ENCODE results near the gene ETNK1.

The ETNK1 gene

DNA sequence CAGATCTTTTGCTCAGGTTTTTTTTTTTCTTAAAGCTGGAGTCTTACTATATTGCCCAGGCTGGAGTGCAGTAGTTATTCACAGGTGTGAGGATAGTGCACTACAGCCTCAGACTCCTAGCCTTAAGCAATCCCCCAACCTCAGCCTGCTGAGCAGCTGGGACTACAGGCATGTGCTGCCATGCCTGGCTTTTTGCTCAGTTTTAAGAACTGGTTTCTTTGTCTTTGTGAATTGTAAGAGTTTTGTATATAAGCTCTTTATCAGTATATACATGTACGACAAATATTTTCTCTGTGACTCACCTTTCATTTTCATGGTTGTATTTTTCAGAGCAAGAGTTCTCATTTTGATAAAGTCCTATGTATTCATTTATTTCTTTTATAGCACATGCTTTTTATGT is 47.3 kb upstream of the ETNK1 start:
- no peaks in the 10 kb centered on the region for H3K4me1 ChIP-seq (ENCODE audit: insufficient read depth, low read length, severe bottlenecking)
- H3K27me3 ChIP-seq (ENCODE audit: insufficient read depth, low read length) = no peaks in the 10 kb centered on the region

DNA sequence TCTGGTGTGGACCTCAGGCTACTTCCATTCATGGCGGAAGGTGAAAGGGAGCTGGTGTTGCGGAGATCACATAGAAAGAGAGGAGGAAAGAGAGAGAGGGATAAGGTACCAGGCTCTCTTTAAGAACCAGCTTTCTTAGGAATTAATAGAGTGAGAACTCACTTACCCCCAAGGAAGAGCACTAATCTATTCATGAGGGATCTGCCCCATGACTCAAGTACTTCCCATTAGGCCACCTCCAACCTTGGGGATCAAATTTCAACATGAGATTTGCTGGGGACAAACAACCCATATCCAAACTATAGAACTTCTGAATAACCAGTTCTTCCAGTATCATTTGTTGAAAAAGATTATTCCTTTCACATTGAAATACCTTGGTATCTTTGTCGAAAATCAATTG is 46.6 kb upstream of the ETNK1 start:
- Histone ChIP-seq H3K36me3 (ENCODE audit: insufficient read depth, low read length) (no peaks in the 10 kb centered on the region), H3K79me2 (ENCODE audit: insufficient read depth, low read length) (no peaks in the 10 kb centered on the region), H3K4me3 (ENCODE audit: low read depth, low read length, poor library complexity, severe bottlenecking) (no peak overlapping the region), H3F3A (ENCODE audit: insufficient read depth, low read length) (no peaks in the 10 kb centered on the region), H3K9ac (ENCODE audit: low read length) (no peak overlapping the region), H3K27me3 (ENCODE audit: insufficient read depth, low read length) (no peaks in the 10 kb centered on the region), H3K4me1 (ENCODE audit: insufficient read depth, low read length, severe bottlenecking) (no peaks in the 10 kb centered on the region), H4K20me1 (ENCODE audit: insufficient read depth, low read length) (no peaks in the 10 kb centered on the region), H3K27ac (ENCODE audit: low read depth, low read length, poor library complexity, severe bottlenecking) (no peak overlapping the region), H2AFZ (ENCODE audit: low read length) (no peak overlapping the region), H3K9me3 (ENCODE audit: low read length) (no peaks in the 10 kb centered on the region), H3K9me2 (ENCODE audit: low read depth, low read length) (no peaks in the 10 kb centered on the region), H3K4me2 (ENCODE audit: low read length) (no peak overlapping the region)
- no peak for TF ChIP-seq EZH2 (IDR thresholded peaks at IDR 0.05; ENCODE audit: borderline replicate concordance, low read length)
- TF ChIP-seq, protein P1, sequence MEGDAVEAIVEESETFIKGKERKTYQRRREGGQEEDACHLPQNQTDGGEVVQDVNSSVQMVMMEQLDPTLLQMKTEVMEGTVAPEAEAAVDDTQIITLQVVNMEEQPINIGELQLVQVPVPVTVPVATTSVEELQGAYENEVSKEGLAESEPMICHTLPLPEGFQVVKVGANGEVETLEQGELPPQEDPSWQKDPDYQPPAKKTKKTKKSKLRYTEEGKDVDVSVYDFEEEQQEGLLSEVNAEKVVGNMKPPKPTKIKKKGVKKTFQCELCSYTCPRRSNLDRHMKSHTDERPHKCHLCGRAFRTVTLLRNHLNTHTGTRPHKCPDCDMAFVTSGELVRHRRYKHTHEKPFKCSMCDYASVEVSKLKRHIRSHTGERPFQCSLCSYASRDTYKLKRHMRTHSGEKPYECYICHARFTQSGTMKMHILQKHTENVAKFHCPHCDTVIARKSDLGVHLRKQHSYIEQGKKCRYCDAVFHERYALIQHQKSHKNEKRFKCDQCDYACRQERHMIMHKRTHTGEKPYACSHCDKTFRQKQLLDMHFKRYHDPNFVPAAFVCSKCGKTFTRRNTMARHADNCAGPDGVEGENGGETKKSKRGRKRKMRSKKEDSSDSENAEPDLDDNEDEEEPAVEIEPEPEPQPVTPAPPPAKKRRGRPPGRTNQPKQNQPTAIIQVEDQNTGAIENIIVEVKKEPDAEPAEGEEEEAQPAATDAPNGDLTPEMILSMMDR (IDR thresholded peaks at IDR 0.05; ENCODE audit: low read length) = no peak

More for the DNA sequence above, 47.3 kb upstream of the ETNK1 start:
- H3K4me3 ChIP-seq (ENCODE audit: low read depth, low read length, poor library complexity, severe bottlenecking) = no peak overlapping the region
- no peak overlapping the region for H2AFZ ChIP-seq (ENCODE audit: low read length)
- H3K36me3 ChIP-seq (ENCODE audit: insufficient read depth, low read length) = no peaks in the 10 kb centered on the region
- no peaks in the 10 kb centered on the region for H3K79me2 ChIP-seq (ENCODE audit: insufficient read depth, low read length)
- no peaks in the 10 kb centered on the region for H4K20me1 ChIP-seq (ENCODE audit: insufficient read depth, low read length)
- no peaks in the 10 kb centered on the region for H3K9me2 ChIP-seq (ENCODE audit: low read depth, low read length)
- no peak overlapping the region for H3K9ac ChIP-seq (ENCODE audit: low read length)
- no peaks in the 10 kb centered on the region for H3F3A ChIP-seq (ENCODE audit: insufficient read depth, low read length)
- TF ChIP-seq, protein P1 (IDR thresholded peaks at IDR 0.05; ENCODE audit: low read length) = no peak
- no peak for TF ChIP-seq EZH2 (IDR thresholded peaks at IDR 0.05; ENCODE audit: borderline replicate concordance, low read length)
- no peaks in the 10 kb centered on the region for H3K9me3 ChIP-seq (ENCODE audit: low read length)
- H3K4me2 ChIP-seq (ENCODE audit: low read length) = no peak overlapping the region
- no peak overlapping the region for H3K27ac ChIP-seq (ENCODE audit: low read depth, low read length, poor library complexity, severe bottlenecking)

DNA sequence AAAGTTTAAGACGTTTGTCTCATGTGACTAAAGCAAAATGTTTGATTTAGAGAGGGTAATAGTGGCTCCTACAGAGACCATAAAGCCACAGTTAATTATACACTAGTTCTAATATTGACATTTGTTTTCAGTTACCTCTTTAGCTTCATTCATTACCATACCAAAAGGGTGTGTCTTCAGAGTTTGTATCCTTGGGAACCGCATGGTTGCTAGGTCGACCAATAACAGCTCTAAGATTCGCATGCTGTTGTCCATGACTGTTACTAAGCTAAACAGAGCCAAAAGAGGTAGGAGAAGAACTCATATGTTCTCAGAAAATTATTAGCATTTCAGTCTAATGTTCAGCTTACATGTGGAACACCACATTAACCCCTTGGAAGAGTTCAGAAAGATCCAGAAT is 36.2 kb upstream of the ETNK1 start:
- H3K9me3 ChIP-seq (ENCODE audit: low read length) = no peaks in the 10 kb centered on the region
- no peaks in the 10 kb centered on the region for H3F3A ChIP-seq (ENCODE audit: insufficient read depth, low read length)
- H3K4me2 ChIP-seq (ENCODE audit: low read length) = no peak overlapping the region
- no peaks in the 10 kb centered on the region for H3K9me2 ChIP-seq (ENCODE audit: low read depth, low read length)
- H2AFZ ChIP-seq (ENCODE audit: low read length) = no peak overlapping the region
- no peaks in the 10 kb centered on the region for H3K4me1 ChIP-seq (ENCODE audit: insufficient read depth, low read length, severe bottlenecking)
- H3K36me3 ChIP-seq (ENCODE audit: insufficient read depth, low read length) = no peaks in the 10 kb centered on the region
- no peak overlapping the region for H3K4me3 ChIP-seq (ENCODE audit: low read depth, low read length, poor library complexity, severe bottlenecking)
- TF ChIP-seq, protein P1 (IDR thresholded peaks at IDR 0.05; ENCODE audit: low read length) = no peak
- no peak for TF ChIP-seq EZH2 (IDR thresholded peaks at IDR 0.05; ENCODE audit: borderline replicate concordance, low read length)
- no peaks in the 10 kb centered on the region for H3K27me3 ChIP-seq (ENCODE audit: insufficient read depth, low read length)
- H3K27ac ChIP-seq (ENCODE audit: low read depth, low read length, poor library complexity, severe bottlenecking) = no peak overlapping the region
- no peaks in the 10 kb centered on the region for H4K20me1 ChIP-seq (ENCODE audit: insufficient read depth, low read length)
- no peak overlapping the region for H3K9ac ChIP-seq (ENCODE audit: low read length)
- H3K79me2 ChIP-seq (ENCODE audit: insufficient read depth, low read length) = no peaks in the 10 kb centered on the region
